H1 (cell line): ENCODE data around the gene MAIP1.

Experiments
- ATF3 ChIP-seq: IDR thresholded peaks from 2 replicates; pipeline ENCODE4 v1.6.1; 2011; ENCODE audit warnings: low read depth, mild to moderate bottlenecking, low read length; ENCODE audit not compliant: insufficient read depth
- CREB1 ChIP-seq: IDR thresholded peaks from 2 replicates; pipeline ENCODE4 v1.6.1; 2012; ENCODE audit warnings: inconsistent platforms
- CTCF ChIP-seq, 3 experiments: IDR thresholded peaks; 1 replicate in 2 of 3; 2 replicates in 1 of 3; pipeline versions ENCODE4 v1.5.1 to v1.6.1; 2011; ENCODE audit warnings: low read length in 3 of 3, mild to moderate bottlenecking in 3 of 3, inconsistent platforms in 2 of 3, low read depth in 1 of 3, moderate library complexity in 1 of 3; ENCODE audit not compliant: insufficient read depth in 1 of 3; ENCODE audit errors: control extremely low read depth in 1 of 3
- GABPA ChIP-seq: IDR thresholded peaks from 2 replicates; pipeline ENCODE4 v1.6.1; 2011; ENCODE audit warnings: mild to moderate bottlenecking, low read length, moderate library complexity, borderline replicate concordance; ENCODE audit not compliant: insufficient read depth
- POLR2A ChIP-seq, 2 experiments: IDR thresholded peaks; 1 replicate in 1 of 2; 2 replicates in 1 of 2; pipeline ENCODE4 v1.6.1; 2011; ENCODE audit warnings: low read depth in 2 of 2, low read length in 2 of 2, mild to moderate bottlenecking in 2 of 2; ENCODE audit errors: control extremely low read depth in 1 of 2
- POLR2AphosphoS5 ChIP-seq: IDR thresholded peaks from 2 replicates; pipeline ENCODE4 v1.6.1; 2011; ENCODE audit warnings: low read depth, low read length
- POU5F1 ChIP-seq: IDR thresholded peaks from 2 replicates; pipeline ENCODE4 v1.6.1; 2011; ENCODE audit warnings: low read depth, mild to moderate bottlenecking, low read length, moderate library complexity
- RAD21 ChIP-seq, 2 experiments: IDR thresholded peaks in 1 of 2; conservative IDR thresholded peaks in 1 of 2; 2 replicates each; pipeline ENCODE4 v1.6.1; 2011; ENCODE audit warnings: low read depth in 2 of 2, low read length in 2 of 2, improper control_type of control experiment in 1 of 2, inconsistent platforms in 1 of 2, mild to moderate bottlenecking in 1 of 2, moderate library complexity in 1 of 2
- SP2 ChIP-seq: IDR thresholded peaks from 2 replicates; pipeline ENCODE4 v1.6.1; 2012; ENCODE audit warnings: mild to moderate bottlenecking, low read length, inconsistent platforms

GRCh38 chr2:199979832-199980628 lies 24.6 kb downstream of the MAIP1 start:
- TF ChIP-seq ATF3: no peak
- TF ChIP-seq SP2: no peak
- no peak for TF ChIP-seq POLR2A (IDR thresholded peaks at IDR 0.05; ENCODE audit: control extremely low read depth in 1 of 2, low read depth in 2 of 2, low read length in 2 of 2)
- no peak for TF ChIP-seq CREB1
- TF ChIP-seq RAD21 (IDR thresholded peaks at IDR 0.05 in 1 of 2, conservative IDR thresholded peaks at IDR 0.05 in 1 of 2; ENCODE audit: low read depth in 2 of 2, low read length in 2 of 2): peak; percentile 91 to 93
- TF ChIP-seq POU5F1: no peak
- no peak for TF ChIP-seq GABPA
- no peak for TF ChIP-seq POLR2AphosphoS5
- peak; percentile 29 to 81 (median 75) for TF ChIP-seq CTCF (IDR thresholded peaks at IDR 0.05; ENCODE audit: control extremely low read depth in 1 of 3, insufficient read depth in 1 of 3, low read depth in 1 of 3, low read length in 3 of 3)
